EH (cell line): ENCODE data around the gene SAA2.
"Not testable (repeated sequence)": the region's sequence is repeated elsewhere in the genome, so short reads cannot be mapped to it uniquely, and the experiment has no call there.

Experiments used
- DNase-seq: peaks from one replicate; pipeline ENCODE4 v3.0.0-alpha.2; 2015; ENCODE audit warnings: low read depth

The SAA2 gene

DNA sequence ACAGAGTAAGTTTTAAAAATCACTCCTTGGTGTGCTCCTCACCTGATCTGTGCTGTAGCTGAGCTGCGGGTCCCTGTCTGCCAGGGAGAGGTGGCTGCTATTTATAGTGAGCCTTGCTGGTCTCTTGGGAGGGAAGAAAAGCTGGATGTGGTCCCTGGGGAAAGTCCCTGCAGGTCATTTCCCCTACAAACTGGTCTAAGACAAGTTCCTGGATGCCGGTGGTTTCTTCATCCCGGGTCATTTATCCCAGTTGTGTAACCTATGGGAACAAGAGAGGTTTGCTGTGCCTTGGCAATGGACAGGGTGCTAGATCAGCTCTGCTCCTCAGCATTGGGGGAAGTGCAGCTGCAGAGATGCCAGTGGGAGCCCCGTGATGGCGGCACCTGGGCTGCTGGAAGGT is at the start of gene SAA2:
SAA2 (minus strand) TSS at position 108 of the 400 bp plus-strand sequence. CDS start 657 bp downstream, outside the sequence.
- peak; percentile 10 for DNase-seq

DNA sequence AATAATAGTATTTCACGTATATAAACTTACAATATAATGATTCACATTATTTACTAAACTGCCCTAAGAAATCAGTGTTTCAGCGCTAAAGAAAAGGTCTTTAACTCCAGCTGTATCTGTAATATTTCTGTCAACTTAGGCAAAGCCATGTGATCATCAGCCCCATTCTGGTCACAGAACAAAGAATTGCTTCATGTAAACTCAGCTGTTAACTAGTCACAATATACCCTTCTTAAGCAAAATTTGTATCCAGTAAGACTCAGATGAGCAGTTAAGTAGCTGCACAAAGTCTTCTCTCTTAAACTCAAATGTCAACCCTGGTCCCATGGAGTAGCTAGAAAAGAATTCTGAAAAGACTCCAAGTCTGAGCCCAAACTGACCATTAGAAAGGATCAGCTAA is 46.8 kb upstream of the SAA2 start:
- DNase-seq, result no peak

- DNase-seq, result no peak
Measured at GRCh38 chr11:18294862-18295261, 46.4 kb upstream of the SAA2 start.

- DNase-seq, result no peak
Measured at GRCh38 chr11:18288911-18289310, 40.4 kb upstream of the SAA2 start.

- peak; percentile 41 for DNase-seq
Measured at GRCh38 chr11:18285841-18286240, 37.4 kb upstream of the SAA2 start.

DNA sequence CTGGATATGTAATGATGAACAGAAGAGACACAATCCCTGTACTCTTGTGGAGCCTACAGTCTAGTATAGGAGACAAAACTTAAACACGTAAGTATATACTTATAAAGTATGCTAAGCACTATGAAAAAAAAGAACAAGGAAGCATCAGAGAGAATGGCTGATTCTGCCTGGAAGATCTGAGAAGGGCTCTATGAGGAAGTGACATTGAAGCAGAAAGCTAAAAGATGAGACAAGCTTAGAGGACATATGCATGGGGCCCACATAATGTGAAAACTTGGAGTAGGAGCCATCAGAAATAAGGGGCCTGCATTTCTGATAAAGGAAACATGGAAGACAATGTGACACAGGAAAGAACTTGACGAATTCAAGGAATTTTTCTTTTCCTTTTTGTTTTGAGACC is 34.2 kb upstream of the SAA2 start:
- no peak for DNase-seq

GRCh38 chr11:18280438-18281045 is 32.1 kb upstream of the SAA2 start:
- DNase-seq, result no peak

GRCh38 chr11:18277565-18278271 is 29.2 kb upstream of the SAA2 start:
- no peak for DNase-seq

- no peak for DNase-seq
Measured at GRCh38 chr11:18271206-18271605, 22.7 kb upstream of the SAA2 start.

DNA sequence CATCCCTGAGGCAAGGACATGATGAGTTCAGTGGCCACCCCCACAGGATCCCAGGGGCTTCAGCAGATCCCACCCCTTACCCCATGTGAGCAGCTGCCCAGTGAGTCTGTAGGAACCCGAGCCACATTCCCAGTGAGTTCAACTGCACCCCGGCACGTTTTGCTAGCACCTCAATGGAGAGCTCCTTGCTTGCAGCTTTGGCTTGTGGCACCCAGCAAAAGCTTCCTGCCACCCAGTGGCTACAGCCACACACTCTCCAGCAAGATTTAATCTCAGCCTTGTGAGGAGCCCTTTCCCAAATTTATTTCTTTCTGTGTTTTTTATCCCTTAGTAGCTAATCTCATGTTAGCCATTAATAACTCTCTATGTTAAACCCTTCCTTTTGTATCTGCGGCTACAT is 21.6 kb upstream of the SAA2 start:
- DNase-seq, result no peak

DNA sequence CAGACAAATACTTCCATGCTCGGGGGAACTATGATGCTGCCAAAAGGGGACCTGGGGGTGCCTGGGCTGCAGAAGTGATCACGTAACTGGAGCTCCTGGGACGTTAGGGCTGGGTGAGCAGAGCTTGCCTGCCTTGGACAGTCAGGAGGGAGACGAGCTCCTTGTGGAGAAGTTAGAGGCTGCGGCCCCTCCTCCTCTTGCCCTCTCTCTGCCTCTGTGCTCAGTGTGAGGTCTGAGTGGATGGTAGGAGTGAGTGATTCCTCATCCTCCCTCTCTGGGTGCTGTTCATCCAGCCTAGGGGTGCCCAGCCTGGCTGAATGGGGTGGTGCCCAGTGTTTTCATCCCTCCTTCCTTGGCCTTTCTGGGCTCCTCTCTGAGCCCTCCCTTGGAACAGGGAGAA is 20.8 kb upstream of the SAA2 start:
- DNase-seq, result not testable (repeated sequence)

DNA sequence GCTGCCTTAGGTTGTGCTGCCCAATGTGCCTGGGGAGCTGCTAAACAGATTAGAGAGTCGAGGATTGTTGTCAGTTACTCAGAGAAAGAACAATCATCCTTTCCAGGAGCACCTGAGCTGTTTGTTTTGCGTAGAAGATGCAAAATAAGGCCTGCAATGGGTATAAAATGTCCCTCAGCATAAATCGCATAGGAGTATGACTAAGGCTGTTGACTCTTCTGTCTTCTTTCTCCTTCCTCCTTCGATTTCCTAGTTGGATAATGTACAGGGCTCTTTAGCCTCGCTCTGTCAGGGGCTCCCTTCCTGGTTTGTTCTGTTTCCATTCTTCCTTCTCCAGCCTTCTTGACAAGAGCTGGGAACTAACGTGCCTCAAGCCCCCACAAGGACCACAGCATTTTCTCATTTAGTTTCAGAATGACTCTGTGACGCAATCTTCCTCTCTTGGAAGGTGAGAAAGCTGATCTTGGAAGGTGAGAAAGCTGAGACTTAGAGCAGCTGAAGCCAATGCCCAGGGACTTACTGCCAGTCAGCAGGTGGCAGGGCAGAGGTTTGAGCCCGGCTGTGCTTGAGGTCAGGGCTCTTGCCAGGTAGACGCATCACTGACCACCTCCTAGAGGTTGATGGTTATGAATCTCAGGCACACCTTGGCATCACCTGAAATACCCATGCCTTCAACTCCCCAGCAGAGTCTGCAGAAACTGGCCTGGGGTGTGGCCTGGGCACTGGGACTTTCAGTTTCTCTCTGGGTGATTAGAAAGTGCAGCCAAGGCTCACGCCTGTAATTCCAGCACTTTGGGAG is 19.1 kb upstream of the SAA2 start:
- not testable (repeated sequence) for DNase-seq

GRCh38 chr11:18265949-18266348 is 17.5 kb upstream of the SAA2 start, which contains the start of gene SAA1:
SAA1 (plus strand) TSS chr11:18266264; CDS start chr11:18266888, 624 bp downstream.
- DNase-seq, result peak; percentile 15

DNA sequence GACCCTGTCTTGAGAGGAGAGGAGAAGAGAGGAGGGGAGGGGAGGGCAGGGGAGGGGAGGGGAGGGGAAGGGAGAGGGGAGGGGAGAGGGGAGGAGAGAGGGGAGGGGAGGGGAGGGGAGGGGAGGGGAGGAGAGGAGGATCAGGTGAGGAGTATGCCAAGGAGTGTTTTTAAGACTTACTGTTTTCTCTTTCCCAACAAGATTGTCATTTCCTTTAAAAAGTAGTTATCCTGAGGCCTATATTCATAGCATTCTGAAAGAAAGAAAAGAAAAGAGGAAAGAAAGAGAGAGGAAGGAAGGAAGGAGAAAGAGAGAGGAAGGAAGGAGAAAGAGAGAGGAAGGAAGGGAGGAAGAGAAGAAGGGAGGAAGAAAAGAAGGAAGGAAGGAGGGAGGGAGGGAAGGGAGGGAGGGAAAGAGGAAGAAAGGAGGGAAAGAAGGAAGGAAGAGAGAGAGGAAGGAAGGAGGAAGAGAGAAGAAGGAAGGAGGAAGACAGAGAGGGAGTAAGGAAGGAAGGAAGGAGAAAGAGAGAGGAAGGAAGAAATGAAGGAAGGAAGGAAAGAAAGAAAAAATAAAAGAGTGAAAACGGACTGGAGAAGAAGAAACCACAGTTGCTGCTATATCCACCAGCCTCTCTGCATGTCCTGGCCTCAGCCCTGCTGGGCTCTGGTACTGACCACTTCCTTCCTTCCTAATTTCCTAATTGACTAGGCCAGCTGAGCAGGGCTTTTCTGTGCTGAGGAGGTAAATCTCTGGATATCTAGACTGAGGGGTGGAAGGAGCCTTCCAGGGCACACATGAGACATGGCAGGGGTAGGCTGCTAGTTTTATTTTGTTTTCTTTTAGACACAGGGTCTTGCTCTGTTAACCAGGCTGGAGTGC is 16.4 kb upstream of the SAA2 start:
- no peak for DNase-seq

- no peak for DNase-seq
Measured at GRCh38 chr11:18264035-18264434, 15.6 kb upstream of the SAA2 start.

GRCh38 chr11:18262681-18263350 is 14.3 kb upstream of the SAA2 start:
- DNase-seq, result peak; percentile 72

DNA sequence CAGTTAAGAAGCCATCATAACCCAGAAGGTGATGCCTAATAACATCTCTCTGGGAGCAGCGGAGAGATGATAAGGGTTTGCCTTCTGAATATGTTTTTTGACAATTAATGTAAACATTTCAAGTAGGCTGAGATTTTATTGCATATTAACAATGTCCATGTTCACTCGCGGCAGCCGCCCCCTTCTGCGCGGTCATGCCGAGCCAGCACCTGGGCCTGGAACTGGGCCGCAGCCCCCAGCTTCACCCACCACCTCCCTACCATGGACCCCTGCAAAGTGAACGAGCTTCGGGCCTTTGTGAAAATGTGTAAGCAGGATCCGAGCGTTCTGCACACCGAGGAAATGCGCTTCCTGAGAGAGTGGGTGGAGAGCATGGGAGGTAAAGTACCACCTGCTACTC is 13.3 kb upstream of the SAA2 start:
- DNase-seq, result no peak

DNA sequence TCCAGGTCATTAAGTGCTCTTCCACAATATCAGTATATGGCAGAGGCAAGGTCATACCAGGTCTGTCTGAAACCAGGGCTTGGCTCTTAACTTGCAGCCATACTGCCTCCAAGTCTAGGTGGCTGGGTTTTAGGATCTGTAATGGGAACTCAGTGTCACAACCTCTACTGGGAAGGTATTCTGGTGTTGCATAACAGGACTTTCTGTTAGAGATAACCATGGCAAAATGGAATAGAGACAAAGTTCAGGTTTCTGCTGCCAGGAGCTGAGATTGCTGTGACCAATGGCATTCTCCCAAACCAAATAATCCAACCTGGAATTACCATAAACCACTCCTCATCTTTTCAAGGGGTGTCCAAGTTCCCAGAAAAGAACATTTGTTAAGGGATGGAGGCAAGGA is 10.8 kb upstream of the SAA2 start:
- no peak for DNase-seq

DNA sequence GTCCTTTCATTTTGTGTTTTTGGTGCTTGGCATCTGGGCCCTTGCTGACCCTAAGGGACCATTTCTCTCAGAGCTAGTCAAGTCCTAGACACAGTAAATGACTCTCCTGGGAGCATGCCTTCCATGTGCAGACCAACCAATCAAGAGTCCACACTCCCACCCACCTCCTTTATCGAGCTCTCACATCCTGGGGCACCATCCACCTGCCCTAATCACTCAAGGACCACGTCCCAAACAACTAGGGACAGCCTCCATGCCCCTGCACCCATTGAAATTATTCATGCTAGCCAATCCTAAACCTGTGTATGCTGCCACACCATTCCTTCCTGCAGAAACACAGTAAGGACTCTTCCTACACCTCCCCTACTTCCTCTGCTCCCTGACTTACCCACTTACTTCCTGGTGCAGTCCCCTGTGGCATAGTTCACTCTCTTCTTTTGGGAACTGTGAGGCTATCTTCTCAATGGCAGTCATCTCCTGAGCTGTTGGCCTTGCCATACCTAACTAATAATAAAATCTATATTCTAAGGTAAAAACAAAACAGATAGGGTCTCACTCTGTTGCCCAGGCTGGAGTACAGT is 6.4 kb upstream of the SAA2 start:
- DNase-seq, result no peak

DNA sequence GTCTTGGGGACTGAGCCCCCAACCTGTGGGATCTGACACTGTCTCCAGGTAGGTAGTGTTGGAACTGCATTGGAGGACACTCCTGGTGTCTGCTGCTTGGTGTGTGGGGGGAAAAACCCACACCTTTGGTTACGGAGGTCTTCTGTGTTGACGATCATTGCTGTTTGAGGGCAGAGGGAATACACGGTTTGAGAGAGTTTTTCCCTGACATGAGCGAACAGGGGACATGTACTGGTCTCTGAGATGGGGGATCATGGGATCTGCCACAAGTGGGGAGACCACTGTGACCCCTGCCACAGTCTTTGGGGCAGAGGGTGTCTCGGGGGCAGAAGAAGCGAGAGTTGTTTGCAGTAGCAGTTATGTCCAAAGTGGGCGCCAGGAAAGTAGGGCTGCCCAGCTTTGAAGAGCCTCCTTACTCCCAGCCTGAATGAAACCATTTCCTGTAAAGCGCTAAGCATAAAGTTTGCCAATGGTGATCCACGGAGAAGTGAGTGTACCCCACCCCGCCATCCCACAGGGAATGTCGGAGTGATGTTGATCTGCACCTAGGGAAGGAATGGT is 5.4 kb upstream of the SAA2 start:
- DNase-seq, result no peak

- DNase-seq, result peak; percentile 14
Measured at GRCh38 chr11:18253233-18253632, 4.8 kb upstream of the SAA2 start.
